ENCODE data around the gene UCK1. TPM values are rescaled to one million over a fixed set of nuclear protein-coding genes. Genes with fewer than 3 reads are reported as not detected.
A peak's percentile ranks its signal among the peaks of the same experiment; 100 is the strongest.

UCK1 gene
- total and polyA plus RNA-seq, 2 of the 4 experiments (the other 2 are of a cell fraction), result 17.9 to 21.4 TPM

- H3K27me3 ChIP-seq (ENCODE audit: control insufficient read depth, insufficient read depth, low read length), result no peaks in the 10 kb centered on the region
- no peak overlapping the region for H3K18ac ChIP-seq (ENCODE audit: low read depth, low read length)
- dilution Hi-C loops (cut with HindIII; ENCODE audit: low sequenced_read_pairs, unreplicated experiment), result no loop called here
- no peak overlapping the region for H2BK120ac ChIP-seq (ENCODE audit: low read depth, low read length)
- H4K8ac ChIP-seq (ENCODE audit: low read depth in 2 of 2, low read length in 2 of 2), result no peak overlapping the region
- no peak for TF ChIP-seq RFX5 (IDR thresholded peaks at IDR 0.05; ENCODE audit: low read depth, low read length)
- TF ChIP-seq CTCF (conservative IDR thresholded peaks at IDR 0.05; ENCODE audit: low read depth, low read length), result no peak
- TF ChIP-seq POLR2A (IDR thresholded peaks at IDR 0.05; ENCODE audit: low read depth, low read length), result no peak
- no peak for TF ChIP-seq RCOR1 (IDR thresholded peaks at IDR 0.05; ENCODE audit: insufficient replicate concordance, low read length)
- no peak for TF ChIP-seq ELK1 (IDR thresholded peaks at IDR 0.05; ENCODE audit: borderline replicate concordance, low read depth, low read length)
- no peak for TF ChIP-seq SMC3 (IDR thresholded peaks at IDR 0.05; ENCODE audit: low read depth, low read length)
- TF ChIP-seq FOS (IDR thresholded peaks at IDR 0.05; ENCODE audit: low read depth, low read length), result no peak
- no peak overlapping the region for H2BK15ac ChIP-seq (ENCODE audit: low read depth, low read length)
- intact Hi-C loops (cut with micrococcal nuclease), result no loop called here
- 100% methylated on average over 1 of the region's 13 CpGs; no CpG with 5 or more reads in 1 of the 2 experiments for WGBS, 2 experiments (ENCODE audit: extremely low coverage in 2 of 2, insufficient read length in 1 of 2)
- POLR2A ChIA-PET (ENCODE audit: unreplicated experiment), result no interaction called here
- CTCF ChIA-PET, result no interaction called here
- in situ Hi-C loops (cut with MboI; ENCODE audit: low sequenced_read_pairs), result no loop called here
- peaks cover 78% of the 10 kb centered on the region for H3K36me3 ChIP-seq (ENCODE audit: control insufficient read depth, insufficient read depth, low read length)
- no peak overlapping the region for H3K27ac ChIP-seq (ENCODE audit: insufficient read depth, low read length)
- H3K14ac ChIP-seq (replicated peaks; ENCODE audit: low read depth, low read length), result no peak overlapping the region
- H3K4me3 ChIP-seq (ENCODE audit: insufficient read depth, low read depth, low read length), result no peak overlapping the region
- no peak overlapping the region for H4K91ac ChIP-seq (ENCODE audit: insufficient read depth, low read depth, low read length)
- DNase-seq (no peak), ATAC-seq (ENCODE audit: low read depth) (no peak)
- no peak overlapping the region for H2AK5ac ChIP-seq (ENCODE audit: low read depth, low read length)
- no peak overlapping the region for H3K56ac ChIP-seq (ENCODE audit: extremely low read depth, insufficient read depth, low read length)
- H3K9me1 ChIP-seq (ENCODE audit: insufficient read depth, low read length), result no peaks in the 10 kb centered on the region
- H2BK20ac ChIP-seq (ENCODE audit: low read depth, low read length), result no peak overlapping the region
- no peak overlapping the region for H4K5ac ChIP-seq (ENCODE audit: low read depth, low read length)
- H3K79me1 ChIP-seq (ENCODE audit: low read depth in 1 of 2, low read length in 2 of 2), result no peaks in the 10 kb centered on the region
- peaks cover 9% of the 10 kb centered on the region; the same call in 1 of the 2 replicates for H4K20me1 ChIP-seq (ENCODE audit: insufficient read depth, low read length)
- no peak overlapping the region for H2BK5ac ChIP-seq (ENCODE audit: low read depth, low read length, poor library complexity, severe bottlenecking)
- H2AK9ac ChIP-seq (replicated peaks; ENCODE audit: low read depth, low read length, poor library complexity), result peak overlapping the region; percentile 42
- no peaks in the 10 kb centered on the region for H3K9me3 ChIP-seq (ENCODE audit: control insufficient read depth, insufficient read depth, low read length)
- H3K4me2 ChIP-seq (ENCODE audit: low read depth, low read length), result no peak overlapping the region
- H3K23ac ChIP-seq (ENCODE audit: low read depth, low read length), result no peak overlapping the region
- BruUV-seq (replicated peaks), result no TSS peak
- H3K4me1 ChIP-seq (ENCODE audit: control insufficient read depth, insufficient read depth, low read length), result no peaks in the 10 kb centered on the region
- H3K9ac ChIP-seq (ENCODE audit: low read depth, low read length), result no peak overlapping the region
- H2AFZ ChIP-seq (replicated peaks; ENCODE audit: low read length, poor library complexity), result no peak overlapping the region
- H3K4ac ChIP-seq (ENCODE audit: low read depth, low read length), result no peak overlapping the region
Observed at GRCh38 chr9:131521822-131522221, 9.2 kb downstream of the UCK1 start.
